GM23248 (cell line): ENCODE data around the gene ZNF444. TPM values are rescaled to one million over a fixed set of nuclear protein-coding genes. Genes with fewer than 3 reads are reported as not detected.
"Not testable (repeated sequence)": the region's sequence is repeated elsewhere in the genome, so short reads cannot be mapped to it uniquely, and the experiment has no call there.

Source experiments
- DNase-seq: peaks from one replicate; pipeline ENCODE4 v3.0.0-alpha.2; 2015
- H2AFZ ChIP-seq: fragments of 200-600 bp; sonication (generic); 2 replicates; pipeline ENCODE4 v1.6.1; 2016; ENCODE audit warnings: antibody characterized with exemption
- H3F3A ChIP-seq: fragments of 200-600 bp; sonication (generic); 2 replicates; pipeline ENCODE4 v1.6.1; 2016; ENCODE audit warnings: mild to moderate bottlenecking, antibody characterized with exemption, mixed run types; ENCODE audit not compliant: insufficient read depth
- H3K27ac ChIP-seq: fragments of 200-600 bp; sonication (generic); 2 replicates; pipeline ENCODE4 v1.5.1; 2016; ENCODE audit warnings: mild to moderate bottlenecking
- H3K27me3 ChIP-seq: fragments of 200-600 bp; sonication (generic); replicated peaks from 2 replicates; pipeline ENCODE4 v1.6.1; 2016; ENCODE audit warnings: mild to moderate bottlenecking; ENCODE audit not compliant: insufficient read depth
- H3K36me3 ChIP-seq: fragments of 200-600 bp; sonication (generic); 2 replicates; pipeline ENCODE4 v1.6.1; 2016; ENCODE audit warnings: low read depth, mild to moderate bottlenecking
- H3K4me1 ChIP-seq: fragments of 200-600 bp; sonication (generic); 2 replicates; pipeline ENCODE4 v1.6.1; 2016; ENCODE audit warnings: mild to moderate bottlenecking; ENCODE audit not compliant: insufficient read depth
- H3K4me2 ChIP-seq: fragments of 200-600 bp; sonication (generic); one replicate; pipeline ENCODE4 v1.6.1; 2016; ENCODE audit warnings: mild to moderate bottlenecking; ENCODE audit not compliant: unreplicated experiment
- H3K4me3 ChIP-seq: fragments of 200-600 bp; sonication (generic); 2 replicates; pipeline ENCODE4 v1.5.1; 2016; ENCODE audit warnings: mild to moderate bottlenecking
- H3K79me2 ChIP-seq: fragments of 200-600 bp; sonication (generic); 2 replicates; pipeline ENCODE4 v1.6.1; 2016; ENCODE audit warnings: mild to moderate bottlenecking; ENCODE audit not compliant: insufficient read depth
- H3K9ac ChIP-seq: fragments of 200-600 bp; sonication (generic); 2 replicates; pipeline ENCODE4 v1.6.1; 2016; ENCODE audit warnings: mild to moderate bottlenecking
- H3K9me2 ChIP-seq: fragments of 200-600 bp; sonication (generic); 2 replicates; pipeline ENCODE4 v1.6.1; 2016; ENCODE audit warnings: mixed run types, mild to moderate bottlenecking, moderate library complexity; ENCODE audit not compliant: insufficient read depth
- H3K9me3 ChIP-seq: fragments of 200-600 bp; sonication (generic); one replicate; pipeline ENCODE4 v1.6.1; 2017; ENCODE audit warnings: low read depth
- H4K20me1 ChIP-seq: fragments of 200-600 bp; sonication (generic); 2 replicates; pipeline ENCODE4 v1.6.0; 2016; ENCODE audit not compliant: insufficient read depth
- EZH2 ChIP-seq: fragments of 200-600 bp; sonication (generic); IDR thresholded peaks from 2 replicates; pipeline ENCODE4 v1.6.1; 2018; ENCODE audit warnings: antibody characterized with exemption, mild to moderate bottlenecking; ENCODE audit not compliant: insufficient read depth, poor library complexity, severe bottlenecking
- EZH2phosphoT487 ChIP-seq: fragments of 200-600 bp; sonication (generic); IDR thresholded peaks from 2 replicates; pipeline ENCODE4 v1.6.1; 2018; ENCODE audit warnings: antibody characterized with exemption, moderate library complexity, mild to moderate bottlenecking, low read depth; ENCODE audit not compliant: insufficient read depth
- WGBS, 2 experiments: methylation state at CpG; one replicate each; pipeline ENCODE4 v1.1.6; 2015 to 2017; ENCODE audit warnings: low lambda C conversion rate in 2 of 2, low coverage in 1 of 2; ENCODE audit errors: missing lambda C conversion rate in 2 of 2; 5-methylcytosine and 5-hydroxymethylcytosine counted together
- in situ Hi-C: fragments of 300-500 bp; cut with MboI; formaldehyde crosslinking; loops from 2 replicates; pipeline ENCODE4 v1.15.0; 2020
- polyA plus RNA-seq: library from polyadenylated mRNA; unstranded; fragments of >200 nt; fragmentation: Nextera tagmentation; extraction: Ambion mirVana; gene quantifications from 2 replicates; pipeline ENCODE4 v1.2.1, GENCODE V29; 2016
- small RNA-seq: library from RNA; depleted of rRNA; stranded (forward); fragments of <200 nt; gene quantifications from one replicate; pipeline ENCODE3, GENCODE V24; 2014; ENCODE audit warnings: low read depth, low replicate concordance
- total RNA-seq: library from RNA; depleted of rRNA; stranded (reverse); fragments of >200 nt; shearing (Covaris generic); gene quantifications from 2 replicates; pipeline ENCODE4 v1.2.3, GENCODE V29; 2014; rRNA removed

The ZNF444 gene
- total and polyA plus RNA-seq, 2 experiments from 2014 or later, result 7.7 to 21.8 TPM

DNA sequence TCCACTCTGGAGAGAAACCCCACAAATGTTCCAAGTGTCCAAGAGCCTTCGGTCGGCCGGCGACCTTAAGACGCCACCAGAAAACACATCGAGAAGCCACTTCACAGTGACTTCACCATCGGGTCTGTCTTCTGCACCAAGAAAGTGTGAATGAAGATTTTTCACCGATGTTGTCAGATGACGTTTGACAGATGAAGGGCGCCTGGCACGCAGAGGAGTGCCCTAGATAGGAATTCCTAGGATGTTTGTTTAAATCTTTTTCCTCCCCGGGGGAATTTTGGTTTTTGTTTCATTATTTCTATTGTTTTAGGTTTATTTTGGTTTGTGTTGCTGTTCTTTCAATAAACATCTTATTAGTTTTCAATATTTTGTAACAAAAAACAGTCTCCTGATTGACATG, 68.0 kb downstream of the ZNF444 start:
- H4K20me1 ChIP-seq, result no peaks in the 10 kb centered on the region
- in situ Hi-C loops, result no loop called here
- no peak overlapping the region for H3K9ac ChIP-seq
- no peaks in the 10 kb centered on the region for H3K9me2 ChIP-seq
- no peaks in the 10 kb centered on the region for H3K4me1 ChIP-seq
- no peak for DNase-seq
- no peak overlapping the region for H3K27ac ChIP-seq
- no peak overlapping the region for H3K4me2 ChIP-seq
- H3F3A ChIP-seq, result no peaks in the 10 kb centered on the region
- no peaks in the 10 kb centered on the region for H3K79me2 ChIP-seq
- 60 to 66% methylated on average over 12 of the region's 12 CpGs for WGBS, 2 experiments
- no peak overlapping the region for H3K4me3 ChIP-seq
- no peaks in the 10 kb centered on the region for H3K9me3 ChIP-seq
- H3K36me3 ChIP-seq, result no peaks in the 10 kb centered on the region
- H2AFZ ChIP-seq, result no peak overlapping the region
- H3K27me3 ChIP-seq, result no peaks in the 10 kb centered on the region
- TF ChIP-seq EZH2, result no peak
- no peak for TF ChIP-seq EZH2phosphoT487

DNA sequence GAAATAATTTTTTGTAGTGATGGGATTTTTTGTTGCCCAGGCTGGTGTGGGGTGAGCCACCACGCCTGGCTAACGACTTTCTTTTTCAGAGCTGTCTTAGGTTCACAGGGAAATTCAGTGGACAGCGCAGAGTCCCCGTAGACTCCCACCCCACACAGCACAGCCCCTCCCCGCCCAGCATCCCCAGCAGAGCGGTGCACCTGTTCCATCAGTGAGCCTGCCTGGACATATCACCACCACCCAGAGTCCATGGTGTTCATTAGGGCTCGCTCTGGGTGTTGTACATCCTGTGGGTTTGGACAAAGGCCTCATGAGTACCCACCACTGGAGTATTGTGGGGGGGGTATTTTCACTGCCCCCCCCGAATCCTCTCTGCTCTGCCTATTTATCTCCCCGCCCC, 68.9 kb downstream of the ZNF444 start:
- H2AFZ ChIP-seq, H3K9ac ChIP-seq, in situ Hi-C loops: not testable (repeated sequence)

More for the DNA sequence above, 68.9 kb downstream of the ZNF444 start:
- H3K9me3 ChIP-seq, H3K27ac ChIP-seq, H3K4me1 ChIP-seq, H3F3A ChIP-seq, H3K9me2 ChIP-seq, H4K20me1 ChIP-seq, H3K79me2 ChIP-seq, H3K27me3 ChIP-seq, DNase-seq, H3K4me3 ChIP-seq, H3K36me3 ChIP-seq, H3K4me2 ChIP-seq: not testable (repeated sequence)
- 59 to 63% methylated on average over 8 to 9 of the region's 9 CpGs for WGBS, 2 experiments

Small RNA genes within 50 kb of the gene (small RNA-seq; reads per million reads assigned to genes)
- gene AC024580.2 (not detected), gene RF00019 (not detected)

Other genes with a start within 250 kb of the ZNF444 start
- gene NLRP13, start 209.0 kb upstream of the ZNF444 start, total RNA-seq, result not detected in 2 replicates
- gene NLRP13, start 209.0 kb upstream of the ZNF444 start, polyA plus RNA-seq, result not detected in 2 replicates
- not detected in 2 replicates for gene NLRP8, start 193.5 kb upstream of the ZNF444 start, total RNA-seq
- not detected in 2 replicates for gene NLRP8, start 193.5 kb upstream of the ZNF444 start, polyA plus RNA-seq
- gene NLRP5, start 154.5 kb upstream of the ZNF444 start, total RNA-seq, result not detected in 2 replicates
- not detected in 2 replicates for gene NLRP5, start 154.5 kb upstream of the ZNF444 start, polyA plus RNA-seq
- gene ZNF787, start 20.0 kb upstream of the ZNF444 start, total RNA-seq, result 19.5 and 21.4 TPM in 2 replicates
- gene ZNF787, start 20.0 kb upstream of the ZNF444 start, polyA plus RNA-seq, result 1.5 and 1.7 TPM in 2 replicates
- not detected in 2 replicates for gene GALP, start 34.7 kb downstream of the ZNF444 start, total RNA-seq
- not detected in 2 replicates for gene GALP, start 34.7 kb downstream of the ZNF444 start, polyA plus RNA-seq
- gene ZSCAN5B, start 56.5 kb downstream of the ZNF444 start, total RNA-seq, result not detected in 2 replicates
- not detected in 2 replicates for gene ZSCAN5B, start 56.5 kb downstream of the ZNF444 start, polyA plus RNA-seq
- not detected in 2 replicates for gene ZSCAN5C, start 61.0 kb downstream of the ZNF444 start, total RNA-seq
- gene ZSCAN5C, start 61.0 kb downstream of the ZNF444 start, polyA plus RNA-seq, result not detected in 2 replicates
- gene EDDM13, start 131.5 kb downstream of the ZNF444 start, total RNA-seq, result not detected in 2 replicates
- gene EDDM13, start 131.5 kb downstream of the ZNF444 start, polyA plus RNA-seq, result not detected in 2 replicates
- gene ZSCAN5A, start 173.6 kb downstream of the ZNF444 start, total RNA-seq, result 3.5 and 4.2 TPM in 2 replicates
- 4.3 and 4.4 TPM in 2 replicates for gene ZSCAN5A, start 173.6 kb downstream of the ZNF444 start, polyA plus RNA-seq